ENCODE results near the gene COL11A2.

DNA sequence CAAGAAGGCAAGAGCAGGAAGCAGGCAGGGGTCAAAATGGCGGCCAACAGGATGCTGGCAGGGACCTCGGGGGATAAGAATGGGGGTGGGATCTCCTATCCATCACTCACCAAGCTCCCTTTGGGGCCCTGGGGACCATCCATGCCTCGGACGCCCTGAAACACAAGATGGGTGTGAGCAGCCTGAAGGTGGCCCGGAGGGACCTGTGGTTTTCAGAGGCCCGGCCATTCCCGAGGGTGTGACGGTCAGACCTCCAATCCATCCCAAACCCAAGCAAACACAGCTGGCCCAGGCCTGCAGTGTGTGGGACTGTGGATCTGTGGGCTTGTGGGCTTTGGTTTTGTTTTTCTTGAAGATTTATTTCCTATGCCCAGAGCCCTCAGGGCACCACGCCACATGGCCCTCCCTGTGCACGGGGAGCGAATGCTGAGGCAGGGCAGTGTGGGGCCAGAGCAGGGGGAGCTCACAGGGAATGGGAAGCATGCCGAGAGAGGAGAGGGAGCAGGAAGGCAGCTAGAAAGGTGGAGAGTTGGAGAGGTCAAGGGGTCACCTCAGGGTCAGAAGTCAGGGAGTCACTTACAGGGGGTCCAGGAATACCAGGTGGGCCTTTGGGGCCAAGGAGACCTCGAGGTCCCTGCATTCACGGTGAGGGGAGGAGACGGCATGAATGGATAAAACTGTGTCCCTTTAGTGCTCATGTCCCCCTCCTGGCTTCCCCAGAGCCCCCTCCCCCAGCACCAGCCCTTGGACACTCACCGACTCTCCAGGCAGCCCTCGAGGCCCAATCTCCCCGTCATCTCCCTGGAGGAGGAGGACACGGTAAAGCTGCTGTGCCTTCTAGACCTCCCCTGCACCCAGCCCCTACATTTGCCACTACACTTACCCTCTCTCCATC is 14.5 kb downstream of the COL11A2 start:
- TF ChIP-seq, protein P1, sequence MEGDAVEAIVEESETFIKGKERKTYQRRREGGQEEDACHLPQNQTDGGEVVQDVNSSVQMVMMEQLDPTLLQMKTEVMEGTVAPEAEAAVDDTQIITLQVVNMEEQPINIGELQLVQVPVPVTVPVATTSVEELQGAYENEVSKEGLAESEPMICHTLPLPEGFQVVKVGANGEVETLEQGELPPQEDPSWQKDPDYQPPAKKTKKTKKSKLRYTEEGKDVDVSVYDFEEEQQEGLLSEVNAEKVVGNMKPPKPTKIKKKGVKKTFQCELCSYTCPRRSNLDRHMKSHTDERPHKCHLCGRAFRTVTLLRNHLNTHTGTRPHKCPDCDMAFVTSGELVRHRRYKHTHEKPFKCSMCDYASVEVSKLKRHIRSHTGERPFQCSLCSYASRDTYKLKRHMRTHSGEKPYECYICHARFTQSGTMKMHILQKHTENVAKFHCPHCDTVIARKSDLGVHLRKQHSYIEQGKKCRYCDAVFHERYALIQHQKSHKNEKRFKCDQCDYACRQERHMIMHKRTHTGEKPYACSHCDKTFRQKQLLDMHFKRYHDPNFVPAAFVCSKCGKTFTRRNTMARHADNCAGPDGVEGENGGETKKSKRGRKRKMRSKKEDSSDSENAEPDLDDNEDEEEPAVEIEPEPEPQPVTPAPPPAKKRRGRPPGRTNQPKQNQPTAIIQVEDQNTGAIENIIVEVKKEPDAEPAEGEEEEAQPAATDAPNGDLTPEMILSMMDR (conservative IDR thresholded peaks at IDR 0.05) = no peak
- TF ChIP-seq ZFX (IDR thresholded peaks at IDR 0.05) = no peak
